ENCODE data around the gene ALDH4A1.
"Not testable (repeated sequence)": the region's sequence is repeated elsewhere in the genome, so short reads cannot be mapped to it uniquely, and the experiment has no call there.

ALDH4A1 gene

GRCh38 chr1:18832319-18832718, 70.0 kb downstream of the ALDH4A1 start:
- DNase-seq = not testable (repeated sequence)

GRCh38 chr1:18831656-18832055, 70.7 kb downstream of the ALDH4A1 start:
- no peak for DNase-seq

- no peak for DNase-seq
Observed at GRCh38 chr1:18830596-18830995, 71.8 kb downstream of the ALDH4A1 start.

- DNase-seq = no peak
Observed at GRCh38 chr1:18829671-18830070, 72.7 kb downstream of the ALDH4A1 start.

GRCh38 chr1:18828224-18828623, 74.1 kb downstream of the ALDH4A1 start:
- no peak for DNase-seq

GRCh38 chr1:18823438-18823837, 78.9 kb downstream of the ALDH4A1 start:
- DNase-seq = no peak

Measured in NCI-H2171 treated with DMSO at 0.1 percent for 48 hours (cell line).